Cardiac fibroblast (primary cell): ENCODE data around the gene PDE4D.
"Not testable (repeated sequence)": the region's sequence is repeated elsewhere in the genome, so short reads cannot be mapped to it uniquely, and the experiment has no call there.

Experiments used
- DNase-seq, 2 donors: peaks; one replicate each; pipeline versions ENCODE4 v3.0.0 to v3.0.0-alpha.2; 2010; ENCODE audit warnings: low read depth in 2 of 2
- H3K4me3 ChIP-seq, 2 donors: replicated peaks in 1 of 2; 1 replicate in 1 of 2; 2 replicates in 1 of 2; pipeline ENCODE4 v1.5.1; 2011; ENCODE audit warnings: low read depth in 2 of 2, low read length in 2 of 2, mild to moderate bottlenecking in 2 of 2, moderate library complexity in 1 of 2
- CTCF ChIP-seq: IDR thresholded peaks from one replicate; pipeline ENCODE4 v1.5.1; 2011; ENCODE audit warnings: low read depth, mild to moderate bottlenecking, low read length, inconsistent platforms

Gene PDE4D

DNA sequence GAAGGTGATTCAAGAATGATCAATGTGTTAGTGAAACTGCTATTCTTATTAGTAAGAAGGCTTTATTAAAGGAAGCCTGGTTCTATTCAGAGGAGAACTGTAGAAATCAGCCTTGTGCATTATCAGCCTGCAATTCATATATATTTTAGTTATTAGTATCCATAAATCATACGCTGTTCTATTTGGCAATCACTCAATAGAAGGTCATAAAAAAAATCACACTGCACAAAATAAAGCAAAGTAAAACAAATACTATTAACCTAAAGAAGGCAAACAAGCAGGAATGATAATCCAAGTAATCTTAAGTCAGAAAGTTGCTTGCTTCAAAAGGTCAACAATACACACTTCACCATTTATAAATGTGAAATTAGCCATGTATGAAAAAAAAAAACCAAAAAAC, 138.1 kb downstream of the PDE4D start:
- no peak for DNase-seq
- TF ChIP-seq CTCF, result no peak
- H3K4me3 ChIP-seq, result no peak overlapping the region

DNA sequence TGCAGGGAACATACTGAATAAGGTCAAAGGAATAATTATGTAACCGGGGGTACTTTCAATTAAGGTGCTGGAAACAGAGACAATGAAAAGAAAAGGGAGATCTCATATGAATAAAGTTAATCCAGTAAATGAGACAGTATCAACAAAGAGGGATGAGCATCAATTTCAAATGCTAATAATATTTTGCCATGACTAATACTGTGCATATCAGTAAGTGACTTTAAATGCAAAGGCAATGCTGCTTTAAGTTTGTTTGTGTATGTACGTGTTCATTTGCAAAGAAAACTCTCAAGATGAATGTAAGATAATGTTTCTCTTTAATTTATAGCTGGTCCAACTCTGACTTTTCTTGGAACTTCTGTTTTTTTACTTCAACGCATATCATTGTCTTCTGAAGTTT, 139.9 kb downstream of the PDE4D start:
- H3K4me3 ChIP-seq, result no peak overlapping the region
- no peak for DNase-seq
- no peak for TF ChIP-seq CTCF

DNA sequence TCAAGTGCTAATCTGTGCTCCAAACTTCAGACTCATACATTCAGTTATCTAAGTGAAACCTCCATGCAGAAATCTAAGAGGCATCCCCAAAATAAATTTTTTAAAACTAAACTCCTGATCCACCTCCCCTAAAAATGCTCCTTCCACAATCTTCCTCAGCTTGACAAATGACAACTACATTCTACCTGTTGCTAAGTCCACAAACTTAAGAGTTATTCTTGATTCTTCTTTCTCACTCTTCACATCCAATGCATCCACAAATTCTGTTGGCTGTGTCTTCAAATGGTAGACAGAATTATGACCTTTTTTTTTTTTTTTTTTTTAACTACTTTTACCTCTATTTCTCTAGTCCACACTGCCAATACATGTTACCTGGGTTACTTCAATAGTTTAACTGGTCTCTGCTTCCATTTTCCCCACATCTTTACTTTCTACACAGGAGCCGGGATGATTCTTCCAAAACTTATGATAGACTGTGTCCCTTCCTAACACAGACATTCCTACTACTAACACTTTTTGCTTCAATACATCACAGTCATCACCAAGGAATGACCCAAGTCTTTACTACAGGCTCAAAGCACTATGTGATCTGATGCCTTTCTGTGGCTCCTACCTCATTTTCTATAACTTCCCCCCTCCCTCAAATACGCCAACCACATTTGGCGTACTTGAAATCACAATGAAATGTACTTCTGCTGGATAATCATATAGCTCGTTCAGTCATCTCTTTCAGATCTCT, 143.6 kb downstream of the PDE4D start:
- no peak for TF ChIP-seq CTCF
- H3K4me3 ChIP-seq, result no peak overlapping the region
- DNase-seq, result no peak

DNA sequence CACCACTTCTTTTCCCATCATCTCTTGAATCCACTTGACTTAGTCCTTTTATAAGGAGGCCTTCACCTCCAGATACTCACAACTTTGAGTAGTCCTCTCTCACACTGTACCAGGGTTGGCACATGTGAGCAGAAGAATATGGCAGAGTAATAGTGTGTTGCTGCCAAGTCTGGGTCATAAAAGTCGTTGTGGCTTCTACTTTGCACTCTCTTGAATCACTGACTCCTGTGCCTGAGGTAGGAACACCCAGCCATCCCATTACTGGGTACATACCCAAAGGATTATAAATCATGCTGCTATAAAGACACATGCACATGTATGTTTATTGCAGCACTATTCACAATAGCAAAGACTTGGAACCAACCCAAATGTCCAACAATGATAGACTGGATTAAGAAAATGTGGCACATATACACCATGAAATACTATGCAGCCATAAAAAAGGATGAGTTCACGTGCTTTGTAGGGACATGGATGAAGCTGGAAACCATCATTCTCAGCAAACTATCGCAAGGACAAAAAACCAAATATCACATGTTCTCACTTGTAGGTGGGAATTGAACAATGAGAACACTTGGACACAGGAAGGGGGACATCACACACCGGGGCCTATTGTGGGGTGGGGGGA, 145.4 kb downstream of the PDE4D start:
- DNase-seq, H3K4me3 ChIP-seq: not testable (repeated sequence)

DNA sequence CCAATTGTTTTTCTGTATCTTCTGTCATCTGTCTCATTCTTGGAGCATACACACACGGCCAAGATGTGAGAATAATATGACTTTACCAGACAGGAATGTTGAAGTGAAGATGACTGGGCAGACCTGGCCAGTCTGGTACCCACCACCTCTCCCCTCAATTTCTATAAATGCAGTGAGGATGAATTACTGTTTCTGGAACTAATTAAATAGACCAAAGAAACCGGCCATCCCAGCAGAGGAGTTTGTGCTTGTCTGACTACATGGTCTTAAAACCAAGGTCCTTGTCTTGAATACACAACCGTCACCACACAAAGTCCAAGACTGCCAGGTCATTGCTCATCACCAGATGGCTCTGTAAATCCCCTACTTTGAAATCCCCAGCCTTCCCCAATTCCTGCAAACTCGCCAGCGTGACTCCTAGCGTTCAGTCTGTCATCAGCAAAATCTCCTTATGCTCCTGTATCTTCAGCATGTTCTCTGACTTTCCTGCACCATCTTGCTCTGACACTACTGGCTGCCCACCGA, 147.2 kb downstream of the PDE4D start:
- TF ChIP-seq CTCF, result no peak
- no peak overlapping the region for H3K4me3 ChIP-seq
- DNase-seq, result peak; percentile 38 to 89

GRCh38 chr5:59745415-59745863, 148.1 kb downstream of the PDE4D start:
- TF ChIP-seq CTCF, result no peak
- DNase-seq, result peak; percentile 97 to 98
- no peak overlapping the region for H3K4me3 ChIP-seq

GRCh38 chr5:59744531-59744992, 149.0 kb downstream of the PDE4D start:
- H3K4me3 ChIP-seq, result no peak overlapping the region
- TF ChIP-seq CTCF, result no peak
- peak; percentile 66 to 89 for DNase-seq
